ENCODE results near the gene CRADD. TPM values are rescaled to one million over a fixed set of nuclear protein-coding genes. Genes with fewer than 3 reads are reported as not detected.

The CRADD gene
- total RNA-seq, 2 donors from 2014 or later: 27.2 to 75.2 TPM

- intact Hi-C loops (cut with DNase I): no loop called here
- Histone ChIP-seq H3K27ac (no peak overlapping the region), H3K36me3 (replicated peaks in 1 of 2; ENCODE audit: insufficient read depth in 1 of 2, low read depth in 2 of 2) (no peaks in the 10 kb centered on the region), H3K4me1 (peaks cover 29% of the 10 kb centered on the region), H3K27me3 (no peaks in the 10 kb centered on the region), H3K4me3 (no peak overlapping the region), H3K9me3 (no peaks in the 10 kb centered on the region)
- WGBS, 2 donors: 69 to 77% methylated on average over 2 of the region's 2 CpGs
- no peak for ATAC-seq
- DNase-seq: no peak
- TF ChIP-seq POLR2A (IDR thresholded peaks at IDR 0.05) (no peak), CTCF (IDR thresholded peaks at IDR 0.05) (no peak)
Measured at GRCh38 chr12:93745286-93745685, 68.1 kb downstream of the CRADD start.

- TF ChIP-seq POLR2A (IDR thresholded peaks at IDR 0.05): no peak
- peaks cover 15% of the 10 kb centered on the region for H3K4me1 ChIP-seq
- 59 to 62% methylated on average over 4 of the region's 4 CpGs for WGBS, 2 donors
- H3K4me3 ChIP-seq: no peak overlapping the region
- intact Hi-C loops (cut with DNase I): no loop called here
- H3K36me3 ChIP-seq (replicated peaks in 1 of 2; ENCODE audit: insufficient read depth in 1 of 2, low read depth in 2 of 2): no peaks in the 10 kb centered on the region
- H3K9me3 ChIP-seq: no peaks in the 10 kb centered on the region
- no peak overlapping the region for H3K27ac ChIP-seq
- ATAC-seq (no peak), DNase-seq (no peak)
- no peaks in the 10 kb centered on the region for H3K27me3 ChIP-seq
Measured at GRCh38 chr12:93746572-93747168, 69.5 kb downstream of the CRADD start.

- Histone ChIP-seq H3K27ac (no peak overlapping the region), H3K9me3 (peaks cover 0 to under 1% (median 0%) of the 10 kb centered on the region in 3 donors), H3K27me3 (no peaks in the 10 kb centered on the region), H3K4me3 (no peak overlapping the region), H3K36me3 (replicated peaks in 1 of 2; ENCODE audit: insufficient read depth in 1 of 2, low read depth in 2 of 2) (no peaks in the 10 kb centered on the region), H3K4me1 (peaks cover 5% of the 10 kb centered on the region)
- DNase-seq (no peak), ATAC-seq (no peak)
- 95 to 100% methylated on average over 2 of the region's 2 CpGs for WGBS, 2 donors
- TF ChIP-seq POLR2A (IDR thresholded peaks at IDR 0.05) (no peak), CTCF (IDR thresholded peaks at IDR 0.05) (no peak)
- intact Hi-C loops (cut with DNase I): no loop called here
Measured at GRCh38 chr12:93748672-93749383, 71.7 kb downstream of the CRADD start.

GRCh38 chr12:93749515-93749914 lies 72.3 kb downstream of the CRADD start:
- no peak for ATAC-seq
- H3K27me3 ChIP-seq: no peaks in the 10 kb centered on the region
- peaks cover 0 to 6% (median 0%) of the 10 kb centered on the region in 3 donors for H3K9me3 ChIP-seq
- intact Hi-C loops (cut with DNase I): no loop called here
- WGBS, 2 donors: 63 to 65% methylated on average over 2 of the region's 2 CpGs
- H3K4me1 ChIP-seq: no peaks in the 10 kb centered on the region
- TF ChIP-seq POLR2A (IDR thresholded peaks at IDR 0.05): no peak
- no peak for TF ChIP-seq CTCF (IDR thresholded peaks at IDR 0.05)
- H3K4me3 ChIP-seq: no peak overlapping the region
- no peak overlapping the region for H3K27ac ChIP-seq
- DNase-seq: no peak
- H3K36me3 ChIP-seq (replicated peaks in 1 of 2; ENCODE audit: insufficient read depth in 1 of 2, low read depth in 2 of 2): no peaks in the 10 kb centered on the region

GRCh38 chr12:93750056-93750455 lies 72.9 kb downstream of the CRADD start:
- Histone ChIP-seq H3K4me3 (no peak overlapping the region), H3K4me1 (no peaks in the 10 kb centered on the region), H3K36me3 (replicated peaks in 1 of 2; ENCODE audit: insufficient read depth in 1 of 2, low read depth in 2 of 2) (no peaks in the 10 kb centered on the region), H3K27ac (no peak overlapping the region), H3K9me3 (peaks cover 0 to 6% (median 0%) of the 10 kb centered on the region in 3 donors), H3K27me3 (no peaks in the 10 kb centered on the region)
- DNase-seq: no peak
- WGBS, 2 donors: 87 to 89% methylated on average over 6 of the region's 6 CpGs
- TF ChIP-seq POLR2A (IDR thresholded peaks at IDR 0.05) (no peak), CTCF (IDR thresholded peaks at IDR 0.05) (no peak)
- ATAC-seq: no peak
- intact Hi-C loops (cut with DNase I): no loop called here

Measured in body of pancreas (tissue), 4 donors.